CD14-positive monocyte (primary cell): ENCODE results near the gene CCDC13. TPM values are rescaled to one million over a fixed set of nuclear protein-coding genes. Genes with fewer than 3 reads are reported as not detected.

Experiments
- DNase-seq, 3 donors: peaks; one replicate each; pipeline ENCODE4 v3.0.0-alpha.2; 2011 to 2022
- H2AFZ ChIP-seq: 2 replicates; pipeline ENCODE4 v1.6.0; 2012; ENCODE audit warnings: mild to moderate bottlenecking, low read depth, low read length, inconsistent platforms; ENCODE audit not compliant: insufficient read depth, poor library complexity, severe bottlenecking
- H3K27ac ChIP-seq, 2 donors: 1 replicate in 1 of 2; 2 replicates in 1 of 2; pipeline ENCODE4 v1.5.1; 2012 to 2013; ENCODE audit warnings: low read length in 2 of 2, control low read depth in 1 of 2, inconsistent platforms in 1 of 2, low read depth in 1 of 2, mild to moderate bottlenecking in 1 of 2
- H3K27me3 ChIP-seq, 2 donors: one replicate each; pipeline versions ENCODE4 v1.6.0 to v1.6.1; 2011 to 2013; ENCODE audit warnings: low read length in 2 of 2; ENCODE audit not compliant: control insufficient read depth in 2 of 2, insufficient read depth in 2 of 2
- H3K36me3 ChIP-seq, 2 donors: replicated peaks in 1 of 2; 1 replicate in 1 of 2; 2 replicates in 1 of 2; pipeline versions ENCODE4 v1.5.1 to v1.6.1; 2012 to 2013; ENCODE audit warnings: low read length in 2 of 2, control low read depth in 1 of 2, inconsistent platforms in 1 of 2, mild to moderate bottlenecking in 1 of 2; ENCODE audit not compliant: insufficient read depth in 2 of 2, control insufficient read depth in 1 of 2
- H3K4me1 ChIP-seq, 2 donors: 1 replicate in 1 of 2; 2 replicates in 1 of 2; pipeline versions ENCODE4 v1.5.1 to v1.6.1; 2012 to 2013; ENCODE audit warnings: low read length in 2 of 2, control low read depth in 1 of 2, inconsistent platforms in 1 of 2, mild to moderate bottlenecking in 1 of 2, moderate library complexity in 1 of 2; ENCODE audit not compliant: insufficient read depth in 2 of 2, control insufficient read depth in 1 of 2
- H3K4me2 ChIP-seq: replicated peaks from 2 replicates; pipeline ENCODE3; 2012; ENCODE audit warnings: low read length, moderate library complexity, mild to moderate bottlenecking; ENCODE audit not compliant: poor library complexity, severe bottlenecking; ENCODE audit errors: extremely low read depth
- H3K4me3 ChIP-seq, 3 experiments: fragments of 200-600 bp in 1 of 3; sonication (generic) in 1 of 3; replicated peaks in 1 of 3; 1 replicate in 2 of 3; 2 replicates in 1 of 3; pipeline ENCODE4 v1.5.1; 2011 to 2013; ENCODE audit warnings: low read length in 3 of 3, mild to moderate bottlenecking in 3 of 3, control low read depth in 2 of 3, low read depth in 2 of 3, inconsistent platforms in 1 of 3, moderate library complexity in 1 of 3
- H3K79me2 ChIP-seq: 2 replicates; pipeline ENCODE4 v1.6.0; 2012; ENCODE audit warnings: mild to moderate bottlenecking, control low read depth, inconsistent platforms, low read length, moderate library complexity; ENCODE audit not compliant: insufficient read depth
- H3K9ac ChIP-seq: 2 replicates; pipeline ENCODE4 v1.6.0; 2017; ENCODE audit warnings: low read length, mild to moderate bottlenecking; ENCODE audit not compliant: insufficient read depth, poor library complexity, severe bottlenecking
- H3K9me3 ChIP-seq, 2 donors: replicated peaks in 1 of 2; 1 replicate in 1 of 2; 2 replicates in 1 of 2; pipeline versions ENCODE4 v1.5.1 to v1.6.1; 2012 to 2013; ENCODE audit warnings: low read length in 2 of 2, control low read depth in 1 of 2; ENCODE audit not compliant: control insufficient read depth in 1 of 2, insufficient read depth in 1 of 2
- H4K20me1 ChIP-seq: 2 replicates; pipeline ENCODE4 v1.6.0; 2012; ENCODE audit warnings: mild to moderate bottlenecking, low read length, control low read depth, moderate library complexity; ENCODE audit not compliant: insufficient read depth
- H3K27ac Mint-ChIP-seq, 7 donors: one replicate each; pipeline ENCODE4 v1.8.0; 2020; ENCODE audit warnings: mild to moderate bottlenecking in 7 of 7, mixed read lengths in 7 of 7, moderate library complexity in 6 of 7, inconsistent platforms in 2 of 7
- H3K27me3 Mint-ChIP-seq, 3 donors: one replicate each; pipeline ENCODE4 v1.8.0; 2021 to 2022; ENCODE audit warnings: low read depth in 3 of 3, mild to moderate bottlenecking in 3 of 3, mixed read lengths in 3 of 3, moderate library complexity in 3 of 3, inconsistent platforms in 1 of 3
- H3K36me3 Mint-ChIP-seq, 2 donors: one replicate each; pipeline ENCODE4 v1.8.0; 2020; ENCODE audit warnings: mixed read lengths in 2 of 2, inconsistent platforms in 1 of 2, mild to moderate bottlenecking in 1 of 2
- H3K4me1 Mint-ChIP-seq: one replicate; pipeline ENCODE4 v1.8.0; 2020; ENCODE audit warnings: mild to moderate bottlenecking, mixed read lengths
- H3K4me3 Mint-ChIP-seq, 2 donors: one replicate each; pipeline ENCODE4 v1.8.0; 2020; ENCODE audit warnings: mild to moderate bottlenecking in 2 of 2, mixed read lengths in 2 of 2, moderate library complexity in 1 of 2
- H3K9me3 Mint-ChIP-seq, 7 donors: one replicate each; pipeline ENCODE4 v1.8.0; 2020 to 2022; ENCODE audit warnings: mixed read lengths in 7 of 7, mild to moderate bottlenecking in 6 of 7, moderate library complexity in 6 of 7, inconsistent platforms in 2 of 7
- WGBS: methylation state at CpG from one replicate; pipeline ENCODE4 v1.1.5; 2013; ENCODE audit warnings: missing lambda C conversion rate; ENCODE audit not compliant: insufficient coverage; 5-methylcytosine and 5-hydroxymethylcytosine counted together
- intact Hi-C, 2 donors: fragments of 100-400 bp; cut with micrococcal nuclease; formaldehyde crosslinking; loops; one replicate each; pipeline versions ENCODE4 v1.15.0 to v1.15.1; 2023
- polyA plus RNA-seq, 3 donors: library from polyadenylated mRNA; depleted of rRNA in 1 of 3; unstranded in 2 of 3; stranded (reverse) in 1 of 3; fragments of 300-500 nt in 2 of 3; fragments of >200 nt in 1 of 3; fragmentation: Illumina TruSeq in 2 of 3; gene quantifications; 1 replicate in 2 of 3; 2 replicates in 1 of 3; pipeline ENCODE4 v1.2.3, GENCODE V29; 2012 to 2021
- TF ChIP-seq, protein P1 (sequence below): fragments of 200-600 bp; IDR thresholded peaks from one replicate; pipeline ENCODE4 v1.8.0; 2022; ENCODE audit warnings: antibody characterized with exemption, mild to moderate bottlenecking

CCDC13 gene
- polyA plus RNA-seq, 3 donors, result 0.97 to 2.4 (median 1.8) TPM

DNA sequence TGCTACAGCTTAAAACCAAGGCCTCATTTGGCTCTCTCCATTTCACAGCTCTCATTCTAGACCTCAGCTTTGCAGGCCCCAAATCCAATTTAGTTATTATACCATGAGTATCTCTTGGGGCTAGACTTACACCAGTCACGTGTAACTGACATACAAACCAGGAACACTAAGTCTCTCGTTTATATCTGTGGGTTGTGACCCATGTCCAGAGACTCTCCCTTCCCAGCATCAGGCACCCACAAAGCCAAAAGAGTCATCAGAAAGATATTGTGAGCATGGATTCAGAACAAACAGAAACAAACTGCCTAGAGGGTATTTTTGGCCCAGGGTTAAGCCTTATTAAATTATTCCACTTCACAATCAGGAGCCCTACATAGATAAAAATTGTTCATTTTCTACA lies 5.6 kb upstream of the CCDC13 start:
- Histone ChIP-seq H3K36me3 (peaks cover 0 to 20% of the 10 kb centered on the region in 2 donors), H3K79me2 (no peaks in the 10 kb centered on the region), H4K20me1 (no peaks in the 10 kb centered on the region), H3K9me3 (no peaks in the 10 kb centered on the region), H3K4me2 (no peak overlapping the region), H3K9ac (no peak overlapping the region), H3K4me1 (peaks cover 0 to 1% of the 10 kb centered on the region in 2 donors), H2AFZ (no peak overlapping the region), H3K4me3 (no peak overlapping the region), H3K27me3 (no peaks in the 10 kb centered on the region), H3K27ac (no peak overlapping the region)
- WGBS, result 100% methylated on average over 2 of the region's 2 CpGs
- Mint-ChIP-seq H3K36me3 (peaks cover 18 to 28% of the 10 kb centered on the region in 2 donors), H3K27ac (peak overlapping the region in 1 of 7 donors; percentile 60), H3K9me3 (peaks cover 0 to 2% (median 0%) of the 10 kb centered on the region in 7 donors), H3K27me3 (peaks cover 0 to 2% (median 1%) of the 10 kb centered on the region in 3 donors), H3K4me3 (no peak overlapping the region), H3K4me1 (peaks cover 6% of the 10 kb centered on the region)
- TF ChIP-seq, protein P1, sequence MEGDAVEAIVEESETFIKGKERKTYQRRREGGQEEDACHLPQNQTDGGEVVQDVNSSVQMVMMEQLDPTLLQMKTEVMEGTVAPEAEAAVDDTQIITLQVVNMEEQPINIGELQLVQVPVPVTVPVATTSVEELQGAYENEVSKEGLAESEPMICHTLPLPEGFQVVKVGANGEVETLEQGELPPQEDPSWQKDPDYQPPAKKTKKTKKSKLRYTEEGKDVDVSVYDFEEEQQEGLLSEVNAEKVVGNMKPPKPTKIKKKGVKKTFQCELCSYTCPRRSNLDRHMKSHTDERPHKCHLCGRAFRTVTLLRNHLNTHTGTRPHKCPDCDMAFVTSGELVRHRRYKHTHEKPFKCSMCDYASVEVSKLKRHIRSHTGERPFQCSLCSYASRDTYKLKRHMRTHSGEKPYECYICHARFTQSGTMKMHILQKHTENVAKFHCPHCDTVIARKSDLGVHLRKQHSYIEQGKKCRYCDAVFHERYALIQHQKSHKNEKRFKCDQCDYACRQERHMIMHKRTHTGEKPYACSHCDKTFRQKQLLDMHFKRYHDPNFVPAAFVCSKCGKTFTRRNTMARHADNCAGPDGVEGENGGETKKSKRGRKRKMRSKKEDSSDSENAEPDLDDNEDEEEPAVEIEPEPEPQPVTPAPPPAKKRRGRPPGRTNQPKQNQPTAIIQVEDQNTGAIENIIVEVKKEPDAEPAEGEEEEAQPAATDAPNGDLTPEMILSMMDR, result no peak
- intact Hi-C loops, result no loop called here
- no peak for DNase-seq

DNA sequence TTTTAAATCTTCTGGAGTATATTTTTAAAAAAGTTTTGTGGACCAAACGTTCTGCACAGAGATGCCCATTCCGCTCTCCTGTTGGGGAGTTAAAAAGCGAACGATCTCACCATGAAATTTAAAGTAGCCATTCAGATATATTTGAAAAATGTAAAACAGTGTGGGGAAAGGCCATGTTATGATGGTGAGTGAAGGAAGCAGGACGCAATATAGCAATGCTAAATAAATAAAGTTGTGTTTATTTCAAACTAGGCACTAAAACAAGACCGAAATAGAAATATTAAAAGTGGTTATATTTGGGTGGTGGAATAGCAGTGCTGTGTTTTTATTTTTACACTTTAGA lies 327 bp upstream of the CCDC13 start:
- Histone ChIP-seq H3K36me3 (no peaks in the 10 kb centered on the region), H4K20me1 (no peaks in the 10 kb centered on the region), H3K9ac (peak overlapping the region; percentile 92), H3K4me1 (peaks cover 8 to 15% of the 10 kb centered on the region in 2 donors), H3K27ac (peak overlapping the region; percentile 91 to 98), H3K79me2 (no peaks in the 10 kb centered on the region), H3K4me2 (peak overlapping the region; percentile 81), H3K4me3 (peak overlapping the region; percentile 52 to 87 (median 62)), H3K9me3 (no peaks in the 10 kb centered on the region), H3K27me3 (no peaks in the 10 kb centered on the region), H2AFZ (peak overlapping the region; percentile 74)
- H3K36me3 Mint-ChIP-seq, result peaks cover 3 to 7% of the 10 kb centered on the region in 2 donors
- peak overlapping the region; percentile 99 to 100 (median 100) for H3K27ac Mint-ChIP-seq
- 0% methylated on average over 4 of the region's 6 CpGs for WGBS
- H3K4me3 Mint-ChIP-seq, result peak overlapping the region; percentile 86 to 96
- TF ChIP-seq, protein P1, result no peak
- H3K9me3 Mint-ChIP-seq, result peaks cover 0 to 8% (median 6%) of the 10 kb centered on the region in 7 donors
- H3K4me1 Mint-ChIP-seq, result peaks cover 17% of the 10 kb centered on the region
- DNase-seq, result no peak
- intact Hi-C loops, result no loop called here
- H3K27me3 Mint-ChIP-seq, result no peaks in the 10 kb centered on the region
